GM18868 (cell line): Measurements from ENCODE around the gene LENG9.
A peak's percentile ranks its signal among the peaks of the same experiment; 100 is the strongest.
"Not testable (repeated sequence)": the region's sequence is repeated elsewhere in the genome, so short reads cannot be mapped to it uniquely, and the experiment has no call there.

Experiments
- ATAC-seq: cut with Tn5 transposase; IDR thresholded peaks from one replicate; pipeline ENCODE4 v1.9.1; 2021; ENCODE audit warnings: mild to moderate bottlenecking, moderate library complexity; ENCODE audit not compliant: unreplicated experiment

The LENG9 gene

DNA sequence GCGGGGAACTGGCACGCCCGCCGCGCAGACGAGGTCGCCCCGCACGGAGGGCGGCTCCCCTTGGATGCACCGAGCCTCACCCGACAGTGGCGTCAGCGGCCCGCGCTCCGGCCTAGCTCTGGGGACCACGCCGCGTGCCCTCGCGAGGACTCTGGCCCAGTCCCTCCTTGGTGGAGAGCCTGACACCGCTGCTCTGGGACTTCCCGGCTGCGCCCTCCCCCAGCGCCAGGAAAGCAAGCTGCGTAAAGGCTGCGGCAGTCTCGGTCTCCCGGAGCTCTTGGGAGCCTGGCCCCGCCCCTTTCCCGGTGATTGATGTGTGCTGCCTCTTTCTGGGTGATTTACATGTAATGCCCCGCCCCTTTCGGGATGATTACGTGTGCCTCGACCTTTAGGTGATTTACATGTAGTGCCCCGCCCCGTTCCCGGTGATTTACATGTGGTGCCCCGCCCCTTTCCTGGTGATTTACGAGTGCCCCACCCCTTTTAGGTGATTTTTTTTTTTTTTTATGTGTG is at the start of gene LENG9:
Gene LENG9, minus strand, starts transcription at position 248 of the 513 bp plus-strand sequence. CDS start 252 bp downstream, outside the sequence.
- ATAC-seq: peak; percentile 52

DNA sequence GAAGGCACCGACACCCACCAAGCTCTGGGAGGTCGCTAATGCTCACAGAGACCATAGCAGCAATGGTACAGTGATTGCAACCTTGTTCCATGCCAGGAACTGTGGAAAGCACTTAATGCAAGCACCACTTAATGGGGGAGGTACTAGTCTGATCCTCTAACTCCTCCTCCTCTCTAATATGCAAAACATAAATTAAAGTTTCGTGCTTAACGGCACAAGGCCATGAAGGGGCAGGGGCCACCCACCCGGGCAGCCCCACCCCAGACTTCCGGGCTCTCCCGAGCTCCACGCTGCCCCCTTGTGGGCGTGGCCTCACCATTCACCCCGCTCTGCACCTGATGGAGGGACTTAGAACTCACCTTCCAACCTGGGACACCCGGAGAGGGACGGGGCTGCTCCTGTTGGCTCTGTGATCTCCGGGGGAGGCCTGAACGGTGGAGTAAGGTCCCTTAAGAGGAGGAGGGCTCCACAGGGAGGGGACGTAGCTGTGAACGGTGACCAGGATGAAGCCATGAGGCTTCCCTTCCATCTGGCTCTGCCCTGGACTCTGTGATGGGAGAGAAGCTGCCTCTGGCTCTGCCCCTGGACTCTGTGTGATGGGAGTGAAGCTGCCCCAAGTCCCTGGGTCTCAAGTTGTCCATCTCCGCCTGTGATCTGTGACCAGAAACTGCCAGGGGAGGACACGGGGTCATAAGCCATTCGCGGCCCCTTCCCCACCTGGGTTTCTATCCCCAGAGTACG is 45.8 kb upstream of the LENG9 start:
- ATAC-seq: not testable (repeated sequence)

DNA sequence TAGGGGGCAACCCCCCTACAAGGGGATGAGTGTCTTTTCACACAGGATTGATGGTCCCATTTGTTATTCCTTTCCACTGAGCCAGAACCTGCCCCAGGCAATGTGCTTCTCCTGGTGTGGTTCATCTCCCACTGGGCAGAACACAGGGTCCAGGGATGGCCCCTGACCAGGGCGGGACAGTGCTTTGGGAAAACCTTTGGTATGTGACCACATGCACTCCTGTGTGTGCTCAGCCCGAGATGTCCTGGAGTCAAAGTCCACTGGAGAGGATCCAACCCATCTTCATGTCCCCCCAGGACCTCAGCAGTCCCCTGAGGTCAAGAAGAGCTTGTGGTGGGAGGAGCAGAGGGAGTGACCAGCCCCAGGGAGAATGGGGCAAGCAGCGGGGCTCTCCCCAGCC is 44.9 kb upstream of the LENG9 start:
- ATAC-seq: not testable (repeated sequence)

DNA sequence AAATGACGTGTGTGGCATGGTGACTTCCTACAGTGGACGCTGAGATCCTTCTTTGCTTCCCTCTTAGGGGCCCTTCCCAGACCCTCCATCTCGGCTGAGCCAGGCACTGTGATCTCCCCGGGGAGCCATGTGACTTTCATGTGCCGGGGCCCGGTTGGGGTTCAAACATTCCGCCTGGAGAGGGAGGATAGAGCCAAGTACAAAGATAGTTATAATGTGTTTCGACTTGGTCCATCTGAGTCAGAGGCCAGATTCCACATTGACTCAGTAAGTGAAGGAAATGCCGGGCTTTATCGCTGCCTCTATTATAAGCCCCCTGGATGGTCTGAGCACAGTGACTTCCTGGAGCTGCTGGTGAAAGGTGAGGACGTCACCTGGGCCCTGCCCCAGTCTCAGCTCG is 44.2 kb upstream of the LENG9 start:
- ATAC-seq: no peak

DNA sequence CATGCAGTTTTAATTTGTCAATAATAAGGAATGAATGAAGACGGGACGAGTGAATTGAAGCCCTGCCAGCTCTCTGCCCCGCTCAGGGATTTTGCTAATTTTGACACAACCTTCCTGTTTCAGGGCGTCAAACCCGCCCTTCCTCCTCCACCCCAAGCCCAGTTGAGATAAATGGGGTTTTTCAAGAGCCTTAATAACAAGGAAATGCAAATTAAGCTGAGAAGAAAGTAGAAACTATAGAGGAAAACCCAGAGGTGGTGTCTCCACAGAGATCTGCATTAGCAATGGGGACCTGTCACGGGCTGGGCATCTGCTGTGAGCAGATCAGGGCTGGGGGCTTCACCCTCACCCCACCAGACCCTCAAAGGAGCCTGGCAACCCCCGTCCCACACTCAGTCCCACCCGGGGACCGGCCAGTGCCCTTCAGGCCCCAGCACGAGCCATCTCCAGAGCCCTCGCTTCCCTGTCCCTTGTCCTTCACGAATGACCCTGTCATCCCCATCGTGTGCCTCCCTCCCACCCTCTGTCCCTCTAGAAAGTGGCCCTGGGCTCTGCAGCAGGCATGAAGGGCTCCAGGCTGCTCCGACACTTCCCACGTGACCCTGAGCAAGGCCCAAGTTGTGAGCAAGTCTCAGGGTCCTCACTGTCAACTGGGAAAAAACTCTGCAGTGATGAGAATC is 43.6 kb upstream of the LENG9 start:
- not testable (repeated sequence) for ATAC-seq

DNA sequence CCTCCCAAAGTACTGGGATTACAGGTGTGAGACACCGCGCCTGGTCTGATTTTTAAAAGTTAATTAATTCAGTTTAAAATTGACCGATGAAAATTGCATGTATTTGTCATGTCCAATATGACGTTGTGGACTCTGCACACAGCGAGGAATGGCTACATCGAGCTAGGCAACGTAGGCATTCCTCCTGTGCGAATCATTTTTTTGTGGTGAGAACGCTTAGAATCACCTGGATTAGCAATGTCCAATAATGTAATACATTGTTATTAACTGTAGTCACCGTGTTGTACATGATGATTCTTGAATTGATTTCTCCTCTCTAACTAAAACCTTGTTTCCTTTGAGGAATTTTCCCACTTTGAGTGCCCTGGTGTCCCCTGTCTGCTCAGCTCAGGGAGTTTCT is 42.5 kb upstream of the LENG9 start:
- no peak for ATAC-seq

DNA sequence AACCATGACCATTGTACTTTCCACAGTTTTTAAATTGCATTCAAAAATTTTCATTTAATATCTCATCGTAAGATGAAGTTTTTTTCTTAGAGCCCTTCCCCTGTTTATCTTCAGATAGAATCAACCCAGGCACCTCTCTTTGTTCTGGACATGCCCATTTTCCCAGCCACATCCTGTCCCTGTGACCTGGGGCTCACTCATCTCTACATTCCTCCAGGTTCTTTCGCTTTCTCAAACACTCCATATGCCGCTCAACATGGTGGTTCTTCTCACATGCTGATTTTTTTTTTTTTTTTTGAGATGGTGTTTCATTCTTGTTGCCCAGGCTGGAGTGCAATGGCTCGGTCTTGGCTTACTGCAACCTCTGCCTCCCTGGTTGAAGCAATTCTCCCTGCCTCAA is 42.0 kb upstream of the LENG9 start:
- ATAC-seq: not testable (repeated sequence)

DNA sequence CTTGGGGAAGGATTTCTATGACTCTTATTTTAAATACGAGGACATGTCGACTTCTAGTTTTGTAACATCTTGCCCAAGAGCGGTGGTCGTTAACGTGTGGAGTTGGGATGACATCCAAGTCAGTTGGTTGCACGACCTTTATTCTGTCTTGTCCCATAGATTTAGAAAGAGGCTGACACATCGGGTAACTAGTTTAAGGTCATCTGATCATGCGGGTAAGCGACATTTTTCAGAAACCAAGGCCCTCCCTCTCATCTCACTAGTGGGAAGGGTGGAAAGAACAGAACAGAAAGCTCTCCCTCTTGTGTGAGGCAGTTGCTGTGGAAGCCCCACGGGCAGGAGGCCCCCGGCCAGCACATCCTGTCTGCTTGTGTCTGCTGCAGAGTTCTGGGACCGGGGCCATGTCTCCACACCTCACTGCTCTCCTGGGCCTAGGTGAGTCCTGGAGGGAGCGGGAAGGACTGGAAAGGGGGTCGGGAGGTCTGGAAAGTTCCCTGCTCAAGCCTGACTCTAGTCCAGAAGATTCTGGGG is 39.0 kb upstream of the LENG9 start, which contains the start of gene LAIR2:
Gene LAIR2, plus strand, starts transcription at position 314 of the 531 bp plus-strand sequence. Its CDS starts 88 bp downstream, at position 402.
- ATAC-seq: no peak

DNA sequence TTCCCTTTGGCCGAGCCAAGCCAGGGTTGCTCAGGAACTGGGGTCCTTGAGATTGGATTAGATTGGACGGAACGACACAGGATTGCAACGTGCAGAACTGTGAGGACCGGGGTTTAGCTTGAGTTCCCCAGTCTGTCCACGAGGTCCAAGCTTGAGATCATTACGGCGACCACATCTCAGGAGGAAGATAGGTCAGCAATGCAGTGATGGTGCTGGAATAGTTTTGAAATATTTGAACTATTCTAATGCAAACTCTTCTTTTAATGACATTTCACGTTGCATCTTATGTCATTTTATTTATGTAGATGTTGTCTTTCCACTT is 34.8 kb upstream of the LENG9 start:
- not testable (repeated sequence) for ATAC-seq

DNA sequence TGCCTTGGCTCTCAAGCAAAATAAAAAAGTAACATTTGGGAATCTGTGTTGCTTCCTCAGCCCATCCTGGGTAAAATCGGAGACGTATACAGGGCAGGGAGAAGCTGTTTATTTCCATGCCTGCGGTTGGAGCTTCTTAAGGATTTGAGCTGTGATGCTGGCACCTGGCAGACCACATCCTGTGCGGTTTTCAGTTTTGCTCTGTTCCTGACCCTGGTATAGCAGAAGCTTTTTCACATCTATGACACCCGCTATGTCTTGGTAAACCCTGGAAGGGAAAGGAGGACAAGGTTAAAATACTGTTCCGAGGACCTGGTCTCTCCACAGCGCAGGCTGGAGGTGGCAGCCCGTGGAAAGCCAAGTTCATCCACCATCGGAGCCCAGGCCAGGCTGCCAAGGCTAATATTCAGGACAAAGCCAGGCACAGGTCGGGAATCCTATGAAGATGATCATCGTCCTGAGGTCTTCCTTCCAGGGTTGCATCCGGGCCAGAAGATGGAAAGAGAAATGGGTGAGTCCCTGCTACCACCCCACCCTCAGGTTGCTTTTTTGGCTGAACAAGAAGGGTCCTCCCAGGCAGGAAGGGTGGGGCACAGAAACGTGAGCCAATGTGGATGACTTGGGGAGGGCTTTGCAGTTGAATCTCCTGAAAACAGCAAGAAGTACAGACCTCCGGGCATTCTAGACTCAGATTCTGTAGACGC is 34.3 kb upstream of the LENG9 start:
- ATAC-seq: not testable (repeated sequence)

DNA sequence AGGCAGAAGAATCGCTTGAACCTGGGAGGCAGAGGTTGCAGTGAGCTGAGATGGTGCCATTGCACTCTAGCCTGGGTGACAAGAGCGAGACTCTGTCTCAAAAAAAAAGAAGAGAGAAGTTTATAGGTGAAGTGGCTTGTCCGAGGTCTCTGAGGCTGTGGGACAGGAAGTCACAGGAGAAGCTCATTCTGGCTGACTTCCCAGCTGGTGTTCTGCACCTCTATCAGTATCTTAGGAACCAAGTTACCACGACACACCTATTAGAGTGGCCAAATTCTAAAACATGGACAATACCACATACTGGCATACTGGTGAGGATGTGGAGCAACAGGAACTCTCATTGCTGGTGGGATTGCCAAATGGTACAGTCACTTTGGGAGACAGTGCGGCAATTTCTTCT is 31.7 kb upstream of the LENG9 start:
- ATAC-seq: not testable (repeated sequence)

DNA sequence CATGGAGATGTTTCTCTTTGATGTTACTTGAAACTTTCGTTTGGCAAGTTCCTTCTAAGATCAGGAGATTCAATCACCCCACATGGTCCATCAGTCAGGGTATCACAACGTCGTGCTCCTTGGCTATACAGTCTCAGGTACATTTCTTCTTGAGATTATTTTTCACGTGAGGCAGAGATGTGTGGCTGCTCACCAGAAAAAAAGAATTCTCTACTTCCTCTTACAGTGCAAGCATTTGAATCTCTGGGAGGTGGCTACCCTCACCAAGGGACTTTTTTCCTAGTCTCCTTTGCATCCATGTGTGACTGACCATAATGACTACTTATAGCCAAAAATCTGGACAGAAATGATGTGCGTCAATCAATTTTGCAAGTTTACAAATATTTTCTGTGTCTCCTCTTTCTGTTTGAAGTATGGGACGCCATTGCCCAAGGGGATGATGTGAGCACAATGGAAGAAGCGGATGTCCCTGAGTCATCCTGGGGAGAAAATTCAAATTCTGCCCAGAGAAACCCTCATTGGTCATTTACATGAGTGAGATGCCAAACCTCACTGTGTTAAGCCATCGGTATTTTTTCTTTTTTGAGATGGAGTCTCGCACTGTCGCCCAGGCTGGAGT is 30.5 kb upstream of the LENG9 start:
- no peak for ATAC-seq

DNA sequence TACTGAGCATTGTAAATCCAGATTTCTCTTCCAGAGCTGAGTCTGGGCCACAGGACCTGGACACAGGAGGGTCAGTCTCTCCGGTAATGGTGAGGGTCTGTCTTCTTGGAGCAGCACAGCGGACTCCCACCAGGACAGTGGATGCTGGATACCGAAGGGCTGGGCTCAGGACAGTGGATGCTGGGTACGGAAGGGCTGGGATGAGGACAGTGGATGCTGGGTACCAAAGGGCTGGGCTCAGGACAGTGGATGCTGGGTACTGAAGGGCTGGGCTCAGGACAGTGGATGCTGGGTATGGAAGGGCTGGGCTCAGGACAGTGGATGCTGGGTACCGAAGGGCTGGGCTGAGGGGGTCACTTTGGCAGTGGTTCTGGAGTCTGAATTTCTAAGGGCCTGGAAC is 29.5 kb upstream of the LENG9 start:
- not testable (repeated sequence) for ATAC-seq

DNA sequence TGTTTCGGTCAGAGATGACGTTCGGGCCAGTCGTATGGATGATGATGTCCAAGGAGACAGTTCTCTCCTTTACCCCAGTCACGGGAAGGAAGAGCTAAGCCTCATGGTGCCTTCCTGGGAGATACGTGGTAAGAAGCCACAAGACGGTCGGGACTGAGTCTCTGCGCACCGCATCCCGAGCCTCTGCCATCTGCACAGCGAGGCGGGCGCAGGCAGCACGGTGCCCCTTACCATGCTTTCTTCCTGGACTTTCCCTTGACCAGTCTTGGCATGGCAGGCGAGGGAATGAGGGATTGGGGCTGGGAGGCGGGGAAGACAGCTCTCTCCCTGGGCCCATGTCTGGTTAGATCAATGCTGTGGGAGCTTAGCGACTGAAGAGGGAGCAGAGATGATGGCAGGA is 29.0 kb upstream of the LENG9 start:
- ATAC-seq: no peak

DNA sequence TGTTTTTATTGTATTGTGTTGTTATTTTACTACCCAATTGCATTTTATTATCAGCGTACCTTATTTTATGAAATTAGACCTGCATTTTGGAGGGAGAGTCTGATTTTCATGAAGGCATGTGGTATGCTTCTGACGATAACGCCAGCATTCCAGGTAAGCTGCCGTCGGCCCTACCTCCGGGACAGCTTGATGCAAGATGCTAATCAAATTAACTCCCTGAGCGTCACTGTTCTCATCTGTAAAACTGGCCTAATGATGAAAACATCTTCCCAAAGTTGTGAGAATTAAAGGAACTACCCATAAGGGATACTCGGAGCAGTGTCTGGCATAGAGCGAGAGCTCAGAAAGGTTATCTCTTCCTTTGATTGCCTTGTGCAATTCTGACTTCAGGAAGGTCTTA is 26.2 kb upstream of the LENG9 start:
- no peak for ATAC-seq

DNA sequence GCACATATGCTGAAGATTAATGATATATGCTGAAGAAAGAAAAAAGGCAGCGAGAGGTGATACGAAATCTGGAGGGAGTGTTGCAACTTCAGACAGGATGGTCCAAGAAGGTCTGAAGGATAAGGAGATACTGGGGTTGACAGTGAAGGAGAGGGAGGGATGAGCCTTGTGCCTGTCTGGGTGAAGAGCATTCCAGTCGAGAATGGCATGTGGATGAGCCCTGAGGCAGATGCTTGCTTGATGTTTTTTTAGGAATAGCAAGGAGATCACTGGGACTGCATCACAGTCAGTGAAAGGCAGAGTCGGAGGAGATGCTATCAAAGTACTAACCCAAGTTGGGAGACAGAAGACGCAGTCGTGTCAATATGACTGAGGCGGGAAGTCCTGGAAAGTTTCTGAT is 25.8 kb upstream of the LENG9 start:
- no peak for ATAC-seq

DNA sequence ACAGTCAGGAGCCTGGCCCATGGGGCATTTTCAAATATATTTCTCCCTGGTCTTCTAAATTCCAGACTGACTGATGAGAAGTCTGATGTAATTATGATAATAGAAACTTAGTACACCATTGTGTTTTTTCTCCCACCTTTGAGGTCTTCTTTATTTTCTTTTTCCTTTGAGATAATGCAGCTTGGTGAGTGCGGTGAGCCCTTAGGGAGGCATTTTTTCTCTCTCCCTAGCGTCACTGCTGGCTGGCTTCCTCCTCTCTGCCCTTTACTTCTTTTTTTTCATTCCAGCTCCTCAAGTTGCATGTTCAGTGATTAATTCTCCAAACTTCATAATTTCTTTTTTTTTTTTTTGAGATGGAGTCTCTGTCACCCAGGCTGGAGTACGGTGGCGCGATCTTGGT is 22.3 kb upstream of the LENG9 start:
- ATAC-seq: no peak

DNA sequence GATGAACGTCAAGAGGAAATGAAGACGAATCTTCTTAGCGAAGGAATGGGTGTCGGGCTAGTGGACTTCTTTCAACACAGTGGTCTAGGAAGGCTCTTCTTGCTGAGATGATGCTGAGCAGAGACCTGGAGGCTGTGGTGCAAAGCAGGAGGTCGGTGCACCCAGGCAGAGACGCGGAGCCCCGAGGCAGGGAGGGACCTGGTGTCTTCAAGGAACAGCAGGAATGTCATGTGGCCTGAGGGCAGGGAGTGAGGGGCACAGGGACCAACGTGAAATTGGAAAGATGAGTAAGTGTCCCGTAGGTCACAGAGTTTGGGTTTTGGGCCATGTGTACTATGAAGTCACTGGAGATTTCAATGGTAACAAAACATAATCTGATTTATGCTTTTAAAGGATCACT is 20.9 kb upstream of the LENG9 start:
- no peak for ATAC-seq

DNA sequence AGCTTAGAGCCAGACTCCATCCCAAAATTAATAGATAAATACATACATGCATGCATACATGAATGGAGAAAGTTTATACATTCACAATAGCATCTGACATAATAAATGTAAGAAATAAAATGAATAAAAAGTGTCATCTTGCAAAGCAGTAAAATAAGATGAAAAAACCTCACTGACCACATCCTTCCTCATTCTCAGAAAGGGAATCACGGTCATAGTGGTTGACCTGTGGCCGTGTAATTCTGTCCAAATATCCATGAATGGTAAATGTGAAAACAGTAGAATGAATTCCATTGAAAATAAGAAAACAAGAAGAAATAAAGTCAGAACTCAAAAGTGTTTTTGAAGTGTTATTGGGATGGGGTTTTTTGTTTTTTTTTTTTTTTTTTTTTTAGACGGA is 19.3 kb upstream of the LENG9 start:
- ATAC-seq: no peak

DNA sequence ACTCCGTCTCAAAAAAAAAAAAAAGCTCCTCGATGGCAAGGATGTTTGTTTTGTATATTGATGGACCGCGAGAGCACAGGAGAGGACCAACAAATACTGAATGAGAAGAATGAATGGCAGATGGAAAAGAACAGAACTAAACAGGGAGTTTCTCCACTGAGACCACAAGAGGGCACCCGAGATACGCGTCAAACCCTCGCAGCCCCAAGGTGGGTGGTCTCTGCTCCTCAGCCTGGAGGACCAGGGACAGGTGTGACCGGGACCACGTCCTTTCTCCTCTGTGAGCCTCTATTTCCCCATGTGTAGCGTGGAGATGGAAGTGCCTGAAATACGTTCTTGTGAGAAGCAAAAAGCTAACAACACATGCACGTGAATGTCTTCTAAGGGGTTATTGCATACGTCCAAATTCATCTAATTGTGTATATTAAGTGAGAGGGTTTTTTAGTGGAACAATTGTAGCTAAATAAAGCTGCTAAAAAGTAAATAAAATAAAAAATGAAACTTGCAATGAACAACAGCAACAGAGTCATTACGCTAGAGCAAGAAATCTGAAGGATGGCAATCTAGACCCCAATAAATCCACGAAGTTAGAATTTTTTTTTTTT is 17.9 kb upstream of the LENG9 start:
- ATAC-seq: no peak

DNA sequence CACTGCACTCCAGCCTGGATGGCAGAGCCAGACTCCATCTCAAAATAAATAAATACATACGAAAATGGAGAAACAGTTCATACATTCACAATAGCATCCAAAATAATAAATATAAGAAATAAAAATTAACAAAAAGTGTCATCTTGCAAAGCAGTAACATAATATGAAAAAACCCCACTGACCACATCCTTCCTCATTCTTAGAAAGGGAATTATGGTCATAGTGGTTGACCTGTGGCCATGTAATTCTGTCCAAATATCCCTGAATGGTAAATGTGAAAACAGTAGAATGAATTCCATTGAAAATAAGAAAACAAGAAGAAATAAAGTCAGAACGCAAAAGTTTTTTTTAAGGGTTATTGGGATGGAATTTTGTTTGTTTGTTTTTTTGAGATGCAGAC is 16.5 kb upstream of the LENG9 start:
- ATAC-seq: no peak
